ENCODE results near the gene HABP4. TPM values are rescaled to one million over a fixed set of nuclear protein-coding genes. Genes with fewer than 3 reads are reported as not detected.

HABP4 gene
- total RNA-seq, 4 donors from 2014 or later = 9.2 to 23.4 (median 14.2) TPM

DNA sequence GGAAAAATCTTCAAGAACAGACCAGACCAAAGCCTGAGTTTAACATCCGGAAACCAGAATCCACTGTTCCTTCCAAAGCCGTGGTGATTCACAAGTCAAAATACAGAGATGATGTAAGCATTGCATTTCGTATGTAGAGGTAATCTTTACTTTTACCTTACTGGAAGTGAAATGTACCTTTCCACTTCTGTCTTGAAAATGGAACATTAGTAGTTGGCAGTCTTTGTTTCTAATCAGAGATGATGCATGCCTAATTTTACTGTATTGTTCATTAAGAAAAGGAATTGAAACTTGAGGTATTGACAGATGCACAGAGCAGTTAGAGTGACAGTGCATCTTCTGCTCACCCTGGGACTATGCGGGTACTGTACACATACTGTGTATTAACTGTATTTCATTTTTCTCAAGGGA, 34.6 kb downstream of the HABP4 start:
- TF ChIP-seq, protein P1, sequence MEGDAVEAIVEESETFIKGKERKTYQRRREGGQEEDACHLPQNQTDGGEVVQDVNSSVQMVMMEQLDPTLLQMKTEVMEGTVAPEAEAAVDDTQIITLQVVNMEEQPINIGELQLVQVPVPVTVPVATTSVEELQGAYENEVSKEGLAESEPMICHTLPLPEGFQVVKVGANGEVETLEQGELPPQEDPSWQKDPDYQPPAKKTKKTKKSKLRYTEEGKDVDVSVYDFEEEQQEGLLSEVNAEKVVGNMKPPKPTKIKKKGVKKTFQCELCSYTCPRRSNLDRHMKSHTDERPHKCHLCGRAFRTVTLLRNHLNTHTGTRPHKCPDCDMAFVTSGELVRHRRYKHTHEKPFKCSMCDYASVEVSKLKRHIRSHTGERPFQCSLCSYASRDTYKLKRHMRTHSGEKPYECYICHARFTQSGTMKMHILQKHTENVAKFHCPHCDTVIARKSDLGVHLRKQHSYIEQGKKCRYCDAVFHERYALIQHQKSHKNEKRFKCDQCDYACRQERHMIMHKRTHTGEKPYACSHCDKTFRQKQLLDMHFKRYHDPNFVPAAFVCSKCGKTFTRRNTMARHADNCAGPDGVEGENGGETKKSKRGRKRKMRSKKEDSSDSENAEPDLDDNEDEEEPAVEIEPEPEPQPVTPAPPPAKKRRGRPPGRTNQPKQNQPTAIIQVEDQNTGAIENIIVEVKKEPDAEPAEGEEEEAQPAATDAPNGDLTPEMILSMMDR (IDR thresholded peaks at IDR 0.05) = no peak
- no peak for ATAC-seq (ENCODE audit: low FRiP score)
- DNase-seq (ENCODE audit: low spot score) = no peak

DNA sequence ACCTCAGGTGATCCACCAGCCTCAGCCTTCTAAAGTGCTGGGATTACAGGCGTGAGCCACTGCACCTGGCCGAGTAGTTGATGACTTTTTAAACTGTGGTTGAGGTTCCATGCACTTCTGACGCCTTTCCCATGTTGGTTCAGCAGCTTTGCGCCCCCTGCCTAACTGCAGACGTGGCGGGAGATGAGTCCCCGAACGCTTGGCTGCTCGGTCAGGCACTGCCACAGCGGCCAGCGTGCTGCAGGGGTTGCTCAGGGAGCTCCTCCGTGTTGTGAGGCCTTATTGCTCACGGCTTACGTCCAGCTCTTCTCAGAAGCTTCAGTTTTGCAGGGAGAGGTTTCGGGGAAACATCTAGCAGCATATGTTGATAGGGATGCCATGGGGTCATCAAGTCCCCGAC, 35.3 kb downstream of the HABP4 start:
- TF ChIP-seq, protein P1 (IDR thresholded peaks at IDR 0.05) = no peak
- no peak for ATAC-seq (ENCODE audit: low FRiP score)
- no peak for DNase-seq (ENCODE audit: low spot score)

DNA sequence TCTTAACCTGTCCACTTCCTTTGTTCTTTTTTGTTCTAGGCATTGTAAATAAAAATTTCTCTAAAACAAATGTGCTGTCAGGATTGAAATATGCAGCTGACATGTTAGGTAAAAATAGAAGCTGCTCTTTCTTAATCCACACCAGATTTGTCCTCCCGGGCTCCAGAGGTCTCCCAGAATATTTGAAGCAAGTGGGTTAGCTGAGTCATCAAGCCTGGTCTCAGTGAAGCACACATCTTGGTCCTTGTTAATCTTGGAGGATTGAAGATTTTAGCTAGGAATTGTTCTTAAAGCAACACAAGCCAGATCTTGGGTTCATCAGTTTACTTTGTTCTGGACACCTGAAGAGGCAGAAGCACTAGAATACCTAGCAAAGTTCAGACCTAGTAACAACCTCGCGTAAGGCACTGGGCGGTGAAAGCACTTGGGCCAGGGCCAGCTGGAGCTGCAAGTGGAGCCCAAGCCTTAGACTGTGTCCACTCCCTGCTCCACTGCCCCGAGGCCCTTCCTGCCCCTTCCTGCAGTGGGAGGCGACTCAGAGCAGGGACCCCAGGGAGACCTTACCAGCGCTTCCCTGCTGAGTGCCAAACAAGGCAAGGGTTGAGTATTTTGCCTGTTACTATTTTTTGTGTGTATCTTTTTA, 36.5 kb downstream of the HABP4 start:
- DNase-seq (ENCODE audit: low spot score) = no peak
- TF ChIP-seq, protein P1 (IDR thresholded peaks at IDR 0.05) = no peak
- ATAC-seq (ENCODE audit: low FRiP score) = peak; percentile 62

DNA sequence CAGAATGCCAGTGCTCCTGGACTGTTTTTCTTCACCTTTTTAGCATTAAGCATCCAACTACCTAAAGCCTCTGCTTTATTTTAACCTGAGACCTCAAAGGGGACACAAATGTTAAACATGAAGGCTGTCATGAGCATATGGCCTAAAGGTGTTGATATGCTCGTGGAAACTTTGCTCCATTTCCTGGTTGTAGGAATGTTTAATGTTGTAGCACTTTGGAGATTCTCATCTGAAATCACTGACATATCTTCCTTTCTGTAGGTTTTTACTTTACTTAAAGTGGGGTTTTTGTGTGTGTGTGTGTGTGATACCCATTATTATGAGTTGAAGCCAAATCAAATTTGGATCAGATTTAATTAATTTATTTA, 37.0 kb downstream of the HABP4 start:
- ATAC-seq (ENCODE audit: low FRiP score) (no peak), DNase-seq (ENCODE audit: low spot score) (no peak)
- TF ChIP-seq, protein P1 (IDR thresholded peaks at IDR 0.05) = no peak

DNA sequence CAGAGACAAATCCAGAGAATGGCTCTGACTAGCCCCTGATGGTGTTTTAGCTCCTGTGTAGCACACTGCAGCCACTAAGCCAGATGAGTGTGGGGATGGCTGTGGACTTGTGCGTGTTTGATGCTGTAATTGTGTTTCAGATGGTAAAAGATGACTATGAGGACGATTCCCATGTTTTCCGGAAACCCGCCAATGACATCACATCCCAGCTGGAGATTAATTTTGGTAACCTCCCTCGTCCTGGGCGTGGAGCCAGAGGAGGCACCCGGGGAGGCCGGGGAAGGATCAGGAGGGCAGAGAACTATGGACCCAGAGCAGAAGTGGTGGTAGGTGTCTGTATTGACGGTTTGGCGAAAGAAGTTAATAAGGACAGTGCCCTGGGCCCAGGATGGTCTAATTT, 38.0 kb downstream of the HABP4 start:
- TF ChIP-seq, protein P1 (IDR thresholded peaks at IDR 0.05) = no peak
- ATAC-seq (ENCODE audit: low FRiP score) = no peak
- no peak for DNase-seq (ENCODE audit: low spot score)

DNA sequence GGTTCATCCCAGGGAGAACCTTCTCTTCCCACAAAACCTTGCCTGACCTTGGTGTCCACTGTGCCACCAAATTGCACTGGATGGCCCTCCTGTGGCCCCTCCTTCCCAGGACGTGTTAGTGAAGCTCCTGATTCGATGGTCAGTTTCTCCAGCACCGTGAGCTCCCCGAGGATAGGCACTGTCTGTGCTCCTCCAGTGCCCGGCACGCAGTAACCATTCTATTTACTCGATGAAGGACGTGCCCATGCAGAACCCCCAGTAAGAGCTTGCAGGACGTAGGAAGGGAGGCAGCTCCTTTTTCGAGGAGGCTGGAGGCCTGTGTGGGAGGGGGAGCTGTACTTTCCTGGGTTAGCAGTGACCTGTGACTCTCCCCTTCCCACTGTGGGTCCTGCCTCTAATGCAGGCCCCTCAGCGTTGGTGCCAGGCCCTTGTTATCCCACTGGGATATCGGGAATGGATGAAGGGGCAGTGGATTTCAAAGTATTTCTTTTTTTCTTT, 39.6 kb downstream of the HABP4 start:
- no peak for DNase-seq (ENCODE audit: low spot score)
- ATAC-seq (ENCODE audit: low FRiP score) = no peak
- TF ChIP-seq, protein P1 (IDR thresholded peaks at IDR 0.05) = no peak

DNA sequence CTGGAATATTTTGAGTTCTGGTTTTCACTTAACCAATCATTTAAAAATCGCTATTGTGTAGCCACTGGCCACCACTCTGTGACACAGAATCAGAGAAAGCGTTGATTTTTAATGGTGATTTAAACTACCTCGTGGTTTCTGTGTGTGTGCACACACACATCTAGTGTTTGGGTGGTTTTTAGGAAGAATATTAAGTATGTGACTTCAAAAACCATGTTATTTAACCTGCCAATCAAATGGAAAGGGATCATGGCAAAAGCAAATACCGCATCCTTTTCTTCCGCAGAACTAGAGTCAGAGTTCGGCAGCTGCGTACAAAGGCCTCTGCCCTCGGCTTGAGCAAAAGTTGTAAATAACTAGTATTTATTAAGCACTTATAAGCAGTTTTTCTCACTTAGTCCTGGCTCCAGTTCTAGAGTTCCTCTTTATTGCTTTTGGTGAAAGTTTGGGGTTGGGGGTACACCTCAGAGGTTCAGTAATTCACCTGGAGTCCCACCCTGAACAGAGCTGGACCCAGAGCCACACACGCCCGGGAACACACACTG, 40.6 kb downstream of the HABP4 start:
- TF ChIP-seq, protein P1 (IDR thresholded peaks at IDR 0.05) = no peak
- DNase-seq (ENCODE audit: low spot score) = no peak
- ATAC-seq (ENCODE audit: low FRiP score) = no peak

Measured in omental fat pad (tissue), 4 donors.